NCI-H1092 treated with DMSO at 0.1 percent for 48 hours (cell line): ENCODE data around the gene PPP2R2B.

Source experiments
- DNase-seq: peaks from one replicate; lab custom pipeline; 2025; lab: John Stamatoyannopoulos, UW

PPP2R2B gene

DNA sequence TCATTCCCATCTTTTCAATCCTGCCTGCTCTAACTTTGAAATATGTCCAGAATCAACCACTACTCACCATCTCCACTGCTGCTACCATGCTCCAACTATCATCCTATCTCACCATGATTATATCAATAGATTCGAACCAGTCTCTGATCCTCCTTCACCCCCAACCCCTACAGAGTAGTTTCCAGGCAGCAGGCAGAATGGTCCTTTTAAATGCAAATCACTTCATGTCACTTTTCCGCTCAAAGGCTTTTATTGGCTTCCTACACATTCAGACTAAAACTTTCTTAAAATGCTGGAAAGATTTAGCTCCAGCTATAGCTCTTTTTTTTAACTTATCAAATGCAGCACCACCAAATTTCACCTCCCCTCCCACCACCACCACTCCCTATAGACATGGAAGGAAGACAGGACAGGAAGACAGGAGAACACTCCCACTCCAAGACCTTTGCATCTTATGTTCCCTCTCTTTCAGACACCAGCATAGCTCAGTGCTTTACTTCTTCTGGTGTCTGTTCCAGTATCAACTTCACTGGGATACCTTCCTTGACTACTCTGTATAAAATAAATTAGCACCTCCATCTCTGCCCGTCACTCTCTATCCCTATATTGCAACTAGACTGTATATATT lies 9.9 kb upstream of the PPP2R2B start:
- no peak for DNase-seq

DNA sequence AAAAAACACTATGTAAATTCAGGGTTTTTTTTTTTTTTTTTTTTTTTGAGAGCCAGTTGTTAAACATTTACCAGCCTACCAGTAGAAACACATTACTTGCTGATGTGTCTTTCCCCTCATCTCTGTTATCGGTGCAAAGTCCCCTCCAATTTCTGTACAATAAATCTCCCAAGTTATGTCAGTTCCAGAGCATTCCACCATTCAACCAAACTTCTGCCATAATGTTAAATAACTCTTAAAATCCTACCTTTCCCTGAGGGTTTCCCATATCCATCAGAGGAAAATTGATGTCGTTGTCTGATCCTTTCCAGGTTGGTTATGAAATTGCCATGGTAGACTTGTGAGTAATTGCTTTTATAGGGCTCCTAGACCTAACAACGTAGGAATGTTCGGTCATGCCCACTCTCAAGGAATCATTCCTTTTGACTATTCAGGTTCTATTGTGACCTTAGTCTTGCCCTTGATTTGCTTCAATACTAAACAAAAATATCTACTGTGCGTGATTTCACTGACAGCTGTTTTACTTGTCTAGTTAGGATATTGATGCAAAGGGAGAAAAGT lies 5.6 kb upstream of the PPP2R2B start:
- DNase-seq = no peak

GRCh38 chr5:146883511-146883910 lies 5.0 kb upstream of the PPP2R2B start:
- no peak for DNase-seq

GRCh38 chr5:146880966-146881365 lies 2.4 kb upstream of the PPP2R2B start:
- DNase-seq = no peak

GRCh38 chr5:146877783-146878475 lies 628 bp downstream of the PPP2R2B start:
- peak; percentile 42 for DNase-seq

DNA sequence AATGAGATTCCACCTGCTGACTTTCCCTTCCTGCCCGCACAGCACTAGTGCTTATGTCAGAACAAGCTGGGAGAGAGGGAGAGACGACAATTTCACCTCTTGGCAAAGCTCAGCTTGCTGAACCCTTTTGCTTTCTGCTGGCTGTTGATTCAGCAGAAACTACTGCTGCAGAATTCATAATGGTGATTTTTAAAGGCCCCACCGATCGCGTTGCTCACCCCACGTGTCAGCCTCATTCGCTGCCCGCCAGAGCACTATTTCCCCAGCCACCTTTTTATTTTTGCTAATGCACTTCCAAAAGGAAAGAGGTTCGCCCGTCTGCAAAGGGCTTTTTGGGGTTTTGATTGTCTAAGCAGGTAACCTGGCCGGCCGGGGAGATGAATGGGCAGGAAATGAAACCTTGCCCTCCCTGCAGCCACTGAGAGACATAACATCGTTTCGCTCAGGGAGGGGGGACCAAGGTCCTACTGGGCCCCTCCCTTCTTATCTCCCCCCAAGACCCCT lies 1.3 kb downstream of the PPP2R2B start:
- DNase-seq = peak; percentile 27

DNA sequence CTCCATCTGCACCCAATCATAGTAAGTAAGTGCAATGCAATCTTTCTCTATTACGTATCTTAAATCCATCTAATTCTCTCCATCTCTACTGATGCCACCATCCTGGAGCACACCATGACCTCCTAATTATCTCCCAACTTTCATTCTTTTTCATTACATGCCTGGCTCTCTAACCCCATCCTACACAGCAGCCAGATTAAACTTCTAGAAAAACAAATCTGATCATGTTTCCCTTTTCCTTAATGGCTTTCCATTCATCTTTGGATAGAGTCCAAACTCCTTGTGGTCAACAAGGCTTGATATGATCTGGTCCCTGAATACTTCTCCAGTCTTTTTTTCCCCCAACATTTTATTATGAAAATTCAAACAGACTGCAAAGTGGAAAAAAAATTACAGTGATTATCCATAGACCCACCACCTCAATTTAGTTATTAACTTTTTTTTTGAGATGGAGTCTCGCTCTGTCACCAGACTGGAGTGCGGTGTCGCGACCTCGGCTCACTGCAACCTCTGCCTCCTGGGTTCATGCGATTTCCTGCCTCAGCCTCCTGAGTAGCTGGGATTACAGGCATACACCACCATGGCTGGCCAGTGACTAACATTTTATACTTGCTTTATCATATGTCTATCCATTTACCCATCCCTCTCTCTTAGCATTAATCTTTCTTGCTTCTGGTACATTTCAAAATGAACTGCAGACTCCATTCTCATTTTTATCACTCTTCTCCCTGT lies 5.2 kb downstream of the PPP2R2B start:
- no peak for DNase-seq

- no peak for DNase-seq
Measured at GRCh38 chr5:146872188-146872587, 6.4 kb downstream of the PPP2R2B start.

DNA sequence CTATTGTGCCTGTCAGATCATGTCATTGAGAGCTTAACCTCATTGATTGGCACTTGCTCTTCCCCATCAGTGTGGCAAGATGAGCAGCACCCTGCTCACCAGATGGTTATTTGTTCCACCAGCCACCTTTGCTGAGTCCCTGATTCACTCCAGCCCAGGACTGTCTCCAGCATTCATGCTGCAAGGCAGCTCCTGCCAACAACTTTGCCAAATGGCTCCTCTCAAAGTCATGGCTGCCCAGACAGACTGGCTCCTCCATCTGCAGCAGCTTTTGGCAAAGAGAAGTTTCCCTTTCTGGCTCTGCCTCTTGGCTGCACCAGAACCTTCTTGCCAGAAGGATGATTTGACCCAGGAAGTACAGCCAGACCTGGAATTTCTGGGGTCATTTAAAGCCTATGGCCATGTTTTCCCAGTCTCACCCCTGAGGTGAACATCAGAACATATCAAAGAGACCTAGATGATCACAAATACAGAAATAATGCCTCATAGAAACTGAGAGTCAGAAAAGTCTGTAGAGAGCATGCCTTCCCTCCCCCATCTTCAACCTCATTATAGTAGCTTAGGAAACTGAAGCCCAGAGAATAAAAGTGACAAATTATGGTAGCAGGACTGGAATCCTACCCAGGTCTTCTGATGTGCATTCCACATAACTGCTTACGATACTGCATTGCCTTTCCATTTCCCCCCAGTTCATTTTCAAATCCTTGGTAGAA lies 10.4 kb downstream of the PPP2R2B start:
- no peak for DNase-seq

DNA sequence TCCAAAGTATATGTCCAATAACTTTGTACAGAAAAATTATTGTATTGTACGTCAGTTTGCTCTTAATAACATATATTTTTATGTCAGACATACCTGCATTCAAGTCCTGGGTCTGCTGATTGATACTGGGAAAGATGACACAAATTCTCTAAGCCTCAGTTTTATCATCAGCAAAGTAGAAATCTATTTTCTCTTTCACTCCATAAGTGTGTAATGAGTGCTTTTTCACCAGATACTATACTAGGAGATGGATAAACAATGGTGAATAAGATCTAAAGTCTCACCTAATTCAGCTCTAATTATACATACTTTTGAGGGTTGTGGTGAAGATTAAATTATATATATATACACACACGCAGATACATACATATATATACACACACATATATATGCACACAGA lies 12.3 kb downstream of the PPP2R2B start:
- DNase-seq = no peak

GRCh38 chr5:146862641-146863040 lies 15.9 kb downstream of the PPP2R2B start:
- no peak for DNase-seq

DNA sequence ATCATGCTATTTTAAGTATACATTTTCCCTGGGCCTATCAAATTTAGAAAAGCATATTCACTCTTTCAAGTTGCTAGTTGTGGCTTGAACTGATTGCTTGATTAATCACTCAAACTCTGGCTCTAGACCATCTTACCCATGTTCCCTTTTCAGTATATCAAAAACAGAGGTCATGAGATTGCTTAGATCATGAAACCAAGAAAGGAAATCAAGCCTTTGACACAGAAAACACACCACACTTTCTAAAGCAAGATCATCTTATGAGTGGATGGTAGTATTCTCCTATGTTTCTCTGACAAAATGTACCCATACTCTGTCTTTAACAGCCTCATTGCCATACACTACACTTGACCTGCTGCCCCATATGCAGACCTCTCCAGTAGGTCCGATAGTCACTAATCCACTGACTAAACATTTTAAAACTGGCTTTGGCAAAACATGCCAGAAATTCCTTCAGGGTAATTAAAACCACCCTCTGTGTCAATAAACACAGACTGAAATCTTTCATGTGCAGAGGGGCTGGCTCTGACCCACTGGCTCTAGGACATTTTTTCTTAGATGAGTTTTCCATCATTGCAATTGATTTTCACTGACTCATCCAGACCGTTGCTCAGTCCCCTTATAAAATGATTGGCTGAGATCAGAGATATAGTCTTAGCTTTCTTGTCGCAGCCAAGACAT lies 18.2 kb downstream of the PPP2R2B start:
- no peak for DNase-seq

DNA sequence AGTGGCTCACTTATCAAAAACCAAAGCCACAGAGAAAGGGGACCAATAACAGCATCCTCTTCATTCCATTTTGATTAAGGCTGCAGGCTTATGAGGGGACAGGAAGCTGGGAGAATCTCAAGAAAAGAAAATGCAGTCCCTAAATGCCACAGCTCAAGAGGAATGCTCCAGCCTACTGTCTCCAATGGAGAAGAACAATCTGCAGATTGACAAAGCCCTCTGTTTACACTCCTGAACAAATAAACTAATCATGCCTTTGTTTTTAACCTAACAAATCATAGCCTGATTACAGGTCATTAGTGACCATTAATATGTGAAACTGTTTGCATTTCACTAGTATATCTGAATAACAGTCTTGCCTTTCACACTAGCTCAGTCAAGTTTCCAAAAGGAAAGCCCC lies 26.5 kb downstream of the PPP2R2B start:
- DNase-seq = no peak

DNA sequence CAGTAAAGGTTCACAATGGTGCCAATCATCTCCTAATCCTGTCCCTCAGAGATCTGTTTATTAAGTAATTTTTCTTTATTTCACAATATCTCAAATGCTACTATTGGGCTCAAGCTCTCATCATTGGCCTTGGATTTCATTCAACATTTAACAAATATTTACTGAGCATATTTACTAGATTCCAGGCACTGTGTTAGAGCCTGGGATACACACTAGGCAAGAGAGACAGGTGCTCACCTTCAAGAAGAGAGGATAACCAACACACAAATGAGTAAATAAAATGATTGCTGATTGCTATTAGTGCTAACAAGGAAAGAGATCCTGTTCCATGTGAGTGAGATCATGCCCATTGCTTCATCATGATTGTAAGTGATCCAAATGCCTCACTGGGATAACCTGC lies 27.4 kb downstream of the PPP2R2B start:
- DNase-seq = no peak

GRCh38 chr5:146849694-146850303 lies 28.8 kb downstream of the PPP2R2B start:
- DNase-seq = no peak

GRCh38 chr5:146848133-146848532 lies 30.4 kb downstream of the PPP2R2B start:
- no peak for DNase-seq

- DNase-seq = no peak
Measured at GRCh38 chr5:146840016-146840415, 38.5 kb downstream of the PPP2R2B start.

DNA sequence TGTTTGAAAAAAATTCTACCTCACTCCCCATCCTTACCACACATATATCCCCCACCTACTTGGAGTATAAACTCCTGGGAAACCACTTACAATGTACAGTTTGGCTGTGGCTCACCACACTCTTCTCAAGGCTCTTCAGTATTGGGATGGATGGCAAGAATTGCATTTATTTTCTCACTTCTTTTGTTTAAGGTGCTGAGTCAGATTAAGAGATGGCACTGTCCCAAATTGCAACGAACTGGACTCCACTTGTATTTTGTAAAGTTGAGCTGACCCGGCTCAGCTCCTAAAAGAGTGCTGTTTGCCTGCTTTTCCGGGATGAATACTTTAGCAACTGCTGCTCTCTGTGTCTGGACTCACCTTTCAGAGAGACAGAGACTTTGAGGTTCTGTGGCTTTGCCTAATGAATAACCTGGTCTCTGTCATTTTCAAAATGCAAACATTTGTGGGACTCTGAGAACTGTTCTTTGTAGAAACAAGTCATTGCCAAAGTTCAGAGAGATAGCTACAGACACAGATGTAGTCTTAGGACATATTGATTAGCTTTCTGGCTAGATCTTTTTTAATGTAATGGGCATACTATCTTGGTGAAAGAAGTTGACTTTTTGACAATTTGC lies 42.2 kb downstream of the PPP2R2B start:
- DNase-seq = no peak

- no peak for DNase-seq
Measured at GRCh38 chr5:146832985-146833732, 45.4 kb downstream of the PPP2R2B start.

GRCh38 chr5:146828385-146828784 lies 50.2 kb downstream of the PPP2R2B start:
- DNase-seq = no peak
